GM23338 (cell line): ENCODE data around the gene EVC. TPM values are rescaled to one million over a fixed set of nuclear protein-coding genes. Genes with fewer than 3 reads are reported as not detected.

Experiments used
- ATAC-seq: fragments of 200-7000 bp; cut with Tn5 transposase; 3 replicates; pipeline ENCODE4 v1.9.1; 2020
- DNase-seq: peaks from one replicate; pipeline ENCODE4 v3.0.0-alpha.2; 2015; ENCODE audit warnings: low spot score
- H2AFZ ChIP-seq: fragments of 200-600 bp; sonication (generic); 2 replicates; pipeline ENCODE4 v1.8.0; 2016; ENCODE audit warnings: antibody characterized with exemption, mild to moderate bottlenecking, moderate library complexity
- H3F3A ChIP-seq: fragments of 200-600 bp; sonication (generic); replicated peaks from 2 replicates; pipeline ENCODE4 v1.8.0; 2017; ENCODE audit warnings: antibody characterized with exemption, mixed run types, low read depth
- H3K27ac ChIP-seq: fragments of 200-600 bp; sonication (generic); 2 replicates; pipeline ENCODE4 v1.6.1; 2016; ENCODE audit warnings: low read depth
- H3K27me3 ChIP-seq: fragments of 200-600 bp; sonication (generic); 2 replicates; pipeline ENCODE4 v1.8.0; 2016; ENCODE audit warnings: mild to moderate bottlenecking, mixed run types, moderate library complexity; ENCODE audit not compliant: insufficient read depth
- H3K36me3 ChIP-seq: fragments of 200-600 bp; sonication (generic); 2 replicates; pipeline ENCODE4 v1.8.0; 2016; ENCODE audit warnings: mild to moderate bottlenecking; ENCODE audit not compliant: insufficient read depth
- H3K4me1 ChIP-seq: fragments of 200-600 bp; sonication (generic); 2 replicates; pipeline ENCODE4 v1.8.0; 2016; ENCODE audit warnings: mild to moderate bottlenecking, moderate library complexity; ENCODE audit not compliant: insufficient read depth
- H3K4me2 ChIP-seq: fragments of 200-600 bp; sonication (generic); 2 replicates; pipeline ENCODE4 v1.7.1; 2017; ENCODE audit warnings: mixed run types
- H3K4me3 ChIP-seq: fragments of 200-600 bp; sonication (generic); 2 replicates; pipeline ENCODE4 v1.6.1; 2016; ENCODE audit warnings: mixed run types
- H3K79me2 ChIP-seq: fragments of 200-600 bp; sonication (generic); replicated peaks from 2 replicates; pipeline ENCODE4 v1.8.0; 2017; ENCODE audit warnings: mild to moderate bottlenecking; ENCODE audit not compliant: insufficient read depth
- H3K9me2 ChIP-seq: fragments of 200-600 bp; sonication (generic); 2 replicates; pipeline ENCODE4 v1.8.0; 2017; ENCODE audit not compliant: insufficient read depth
- H4K20me1 ChIP-seq: fragments of 200-600 bp; sonication (generic); replicated peaks from 2 replicates; pipeline ENCODE4 v1.8.0; 2017; ENCODE audit warnings: mild to moderate bottlenecking; ENCODE audit not compliant: insufficient read depth
- H3K27ac Mint-ChIP-seq: 2 replicates; pipeline ENCODE4 v1.8.0; 2020; ENCODE audit warnings: inconsistent platforms, mild to moderate bottlenecking, moderate library complexity, mixed read lengths
- H3K27me3 Mint-ChIP-seq: 3 replicates; pipeline ENCODE4 v1.8.0; 2022; ENCODE audit warnings: low read depth, mild to moderate bottlenecking, moderate library complexity, mixed read lengths, inconsistent platforms; ENCODE audit not compliant: insufficient read depth, poor library complexity
- H3K36me3 Mint-ChIP-seq: 3 replicates; pipeline ENCODE4 v1.8.0; 2021; ENCODE audit warnings: low read depth, mild to moderate bottlenecking, inconsistent platforms, moderate library complexity, mixed read lengths
- H3K4me1 Mint-ChIP-seq: 3 replicates; pipeline ENCODE4 v1.8.0; 2020; ENCODE audit warnings: mild to moderate bottlenecking, inconsistent platforms, mixed read lengths
- H3K4me3 Mint-ChIP-seq: 3 replicates; pipeline ENCODE4 v1.8.0; 2021; ENCODE audit warnings: moderate library complexity, mild to moderate bottlenecking, inconsistent platforms, mixed read lengths
- H3K9me3 Mint-ChIP-seq: 3 replicates; pipeline ENCODE4 v1.8.0; 2020; ENCODE audit warnings: moderate library complexity, mild to moderate bottlenecking, inconsistent platforms, mixed read lengths
- CTCF ChIP-seq, 2 experiments: fragments of 200-600 bp in 1 of 2; sonication (generic) in 1 of 2; conservative IDR thresholded peaks; 2 replicates each; pipeline versions ENCODE4 v1.5.1 to v1.6.1; 2016 to 2017; ENCODE audit warnings: antibody characterized with exemption in 2 of 2, low read depth in 2 of 2, mild to moderate bottlenecking in 2 of 2, moderate library complexity in 1 of 2
- EZH2 ChIP-seq: fragments of 200-600 bp; sonication (generic); IDR thresholded peaks from one replicate; pipeline ENCODE4 v1.8.0; 2017; ENCODE audit warnings: antibody characterized with exemption, mild to moderate bottlenecking, low read depth; ENCODE audit not compliant: unreplicated experiment
- EZH2phosphoT487 ChIP-seq: fragments of 200-600 bp; sonication (generic); IDR thresholded peaks from one replicate; pipeline ENCODE4 v1.8.1; 2018; ENCODE audit warnings: antibody characterized with exemption; ENCODE audit not compliant: unreplicated experiment
- JUNB ChIP-seq: IDR thresholded peaks from one replicate; pipeline ENCODE4 v1.6.1; 2016; ENCODE audit warnings: antibody characterized with exemption; ENCODE audit not compliant: unreplicated experiment
- POLR2AphosphoS5 ChIP-seq: IDR thresholded peaks from 2 replicates; pipeline ENCODE4 v1.6.1; 2016; ENCODE audit warnings: antibody characterized with exemption, low read depth
- REST ChIP-seq: IDR thresholded peaks from one replicate; pipeline ENCODE4 v1.6.1; 2018; ENCODE audit warnings: antibody characterized with exemption; ENCODE audit not compliant: unreplicated experiment
- ZNF114 ChIP-seq: fragments of 250-450 bp; sonication (Bioruptor Pico); IDR thresholded peaks from 2 replicates; pipeline ENCODE4 v1.5.0; 2020; ENCODE audit warnings: mild to moderate bottlenecking, moderate library complexity
- ZNF462 ChIP-seq: fragments of 250-450 bp; sonication (Bioruptor Pico); IDR thresholded peaks from 2 replicates; pipeline ENCODE4 v1.5.0; 2020; ENCODE audit warnings: mild to moderate bottlenecking, moderate library complexity
- polyA plus RNA-seq: library from polyadenylated mRNA; unstranded; fragments of >200 nt; fragmentation: Nextera tagmentation; extraction: Ambion mirVana; gene quantifications from 2 replicates; pipeline ENCODE4 v1.2.1, GENCODE V29; 2016
- total RNA-seq: library from RNA; depleted of rRNA; stranded (reverse); fragments of >200 nt; shearing (Covaris generic); gene quantifications from 2 replicates; pipeline ENCODE4 v1.2.3, GENCODE V29; 2014

The EVC gene
- total and polyA plus RNA-seq, 2 experiments from 2014 or later: 1.7 to 12.8 TPM

GRCh38 chr4:5708449-5709206 lies 2.4 kb upstream of the EVC start, which contains the start of gene EVC2:
Gene EVC2 (minus strand): TSS chr4:5708559. CDS start chr4:5708513, 46 bp downstream.
- no peaks in the 10 kb centered on the region for H3F3A ChIP-seq
- peak within 1 kb of the TSS; percentile 76 for H3K4me3 ChIP-seq
- H3K4me1 Mint-ChIP-seq: peaks cover 25% of the 10 kb centered on the region
- TF ChIP-seq REST (no peak), EZH2 (no peak), POLR2AphosphoS5 (0 out of 2 replicates have a peak, but pooled peaks have one; percentile 26), CTCF (conservative IDR thresholded peaks at IDR 0.05; ENCODE audit: low read depth in 2 of 2) (no peak), JUNB (no peak), ZNF462 (CRISPR knock-in tag) (no peak), EZH2phosphoT487 (no peak), ZNF114 (CRISPR knock-in tag) (no peak)
- no peaks in the 10 kb centered on the region; the same call in 1 of the 2 replicates for H3K36me3 ChIP-seq
- ATAC-seq: peak; percentile 60
- H3K9me2 ChIP-seq: no peaks in the 10 kb centered on the region
- DNase-seq: peak; percentile 79
- H3K4me1 ChIP-seq: peaks cover 8% of the 10 kb centered on the region; the same call in 1 of the 2 replicates
- H2AFZ ChIP-seq: peak within 1 kb of the TSS; percentile 99
- peaks cover 16% of the 10 kb centered on the region for H3K9me3 Mint-ChIP-seq
- peaks cover 30% of the 10 kb centered on the region for H3K27me3 ChIP-seq
- no peaks in the 10 kb centered on the region; the same call in 1 of the 2 replicates for H3K79me2 ChIP-seq
- H3K27me3 Mint-ChIP-seq: peaks cover 36% of the 10 kb centered on the region
- H3K27ac Mint-ChIP-seq: no peak within 1 kb of the TSS
- H3K4me3 Mint-ChIP-seq: peak within 1 kb of the TSS; percentile 82
- H3K36me3 Mint-ChIP-seq: peaks cover 18% of the 10 kb centered on the region
- H3K27ac ChIP-seq: no peak within 1 kb of the TSS
- H4K20me1 ChIP-seq: no peaks in the 10 kb centered on the region; the same call in 1 of the 2 replicates
- peak within 1 kb of the TSS; percentile 88 for H3K4me2 ChIP-seq
